Thoracic aorta (tissue), 2 donors: ENCODE results near the gene AGPAT3. TPM values are rescaled to one million over a fixed set of nuclear protein-coding genes. Genes with fewer than 3 reads are reported as not detected.

ENCODE experiments used
- ATAC-seq: fragments of 150-250 bp; one replicate; pipeline ENCODE4 v1.8.0; 2017; ENCODE audit warnings: low read depth; ENCODE audit not compliant: insufficient number of reproducible peaks, low FRiP score
- DNase-seq: peaks from one replicate; pipeline ENCODE4 v3.0.0-alpha.2; 2020; ENCODE audit warnings: low spot score
- H3K27ac ChIP-seq, 2 donors: fragments of 200-600 bp; sonication (generic); 1 replicate in 1 of 2; 2 replicates in 1 of 2; pipeline ENCODE4 v1.5.1; 2016; ENCODE audit warnings: mild to moderate bottlenecking in 2 of 2, moderate library complexity in 2 of 2
- H3K27me3 ChIP-seq: fragments of 200-600 bp; sonication (generic); replicated peaks from 2 replicates; pipeline ENCODE4 v1.6.0; 2016; ENCODE audit warnings: mild to moderate bottlenecking; ENCODE audit not compliant: insufficient read depth
- H3K36me3 ChIP-seq: fragments of 200-600 bp; sonication (generic); one replicate; pipeline ENCODE4 v1.5.1; 2016
- H3K4me1 ChIP-seq, 2 donors: fragments of 200-600 bp; sonication (generic); 1 replicate in 1 of 2; 2 replicates in 1 of 2; pipeline versions ENCODE4 v1.5.1 to v1.6.0; 2016; ENCODE audit warnings: low read depth in 2 of 2, mild to moderate bottlenecking in 1 of 2; ENCODE audit not compliant: control insufficient read depth in 1 of 2
- H3K4me3 ChIP-seq: fragments of 200-600 bp; sonication (generic); 2 replicates; pipeline ENCODE4 v1.5.1; 2016; ENCODE audit warnings: mild to moderate bottlenecking
- H3K9me3 ChIP-seq: fragments of 200-600 bp; sonication (generic); 2 replicates; pipeline ENCODE4 v1.5.1; 2016
- CTCF ChIP-seq: fragments of 200-600 bp; sonication (generic); IDR thresholded peaks from one replicate; pipeline ENCODE4 v1.5.1; 2019; ENCODE audit warnings: antibody characterized with exemption
- total RNA-seq, 2 donors: library from RNA; depleted of rRNA; stranded (reverse); fragments of >200 nt; gene quantifications; one replicate each; pipeline versions ENCODE4 v1.1.0 to v1.2.3, GENCODE V29; 2016

Gene AGPAT3
- total RNA-seq, 2 donors from 2014 or later, result 32.8 to 37.9 TPM

- ATAC-seq, result no peak
- H3K4me3 ChIP-seq, result no peak overlapping the region
- no peak for DNase-seq
Measured at GRCh38 chr21:44035244-44035643, 170.2 kb downstream of the AGPAT3 start.

More at GRCh38 chr21:44035244-44035643, 170.2 kb downstream of the AGPAT3 start:
- H3K27me3 ChIP-seq, result no peaks in the 10 kb centered on the region
- no peaks in the 10 kb centered on the region for H3K4me1 ChIP-seq
- TF ChIP-seq CTCF, result no peak
- no peaks in the 10 kb centered on the region for H3K9me3 ChIP-seq
- H3K27ac ChIP-seq, result no peak overlapping the region
- H3K36me3 ChIP-seq, result peaks cover 48% of the 10 kb centered on the region

Other genes with a start within 250 kb of the AGPAT3 start
- under 1 TPM in 1 of 2 donors, not detected in 1; 0.78 TPM for gene HSF2BP, start 205.7 kb upstream of the AGPAT3 start, total RNA-seq
- gene RRP1B, start 205.7 kb upstream of the AGPAT3 start, total RNA-seq, result 10 to 100 TPM; 17.6 to 31.5 TPM
- 10 to 100 TPM; 52.4 to 64.7 TPM for gene PDXK, start 146.1 kb upstream of the AGPAT3 start, total RNA-seq
- gene CSTB, start 88.9 kb upstream of the AGPAT3 start, total RNA-seq, result 1 to 10 TPM; 2.3 to 8.4 TPM
- 10 to 100 TPM; 21.3 to 34.3 TPM for gene RRP1, start 75.6 kb upstream of the AGPAT3 start, total RNA-seq
- gene TRAPPC10, start 147.1 kb downstream of the AGPAT3 start, total RNA-seq, result 10 to 100 TPM; 45.9 to 47.9 TPM
- 10 to 100 TPM; 10.9 to 13.0 TPM for gene PWP2, start 242.2 kb downstream of the AGPAT3 start, total RNA-seq